Uterus (tissue), 2 donors: Measurements from ENCODE around the gene PDK4.

Source experiments
- POLR2A ChIP-seq, 2 donors: fragments of 450-650 bp; IDR thresholded peaks; one replicate each; pipeline ENCODE4 v1.6.1; 2016; ENCODE audit warnings: antibody characterized with exemption in 2 of 2, mild to moderate bottlenecking in 1 of 2, moderate library complexity in 1 of 2
- TF ChIP-seq, protein P1 (sequence below), 4 experiments: fragments of 200-600 bp in 2 of 4; fragments of 450-650 bp in 2 of 4; sonication (generic) in 2 of 4; IDR thresholded peaks; one replicate each; pipeline ENCODE4 v1.5.1; 2016 to 2019; ENCODE audit warnings: antibody characterized with exemption in 4 of 4, mild to moderate bottlenecking in 2 of 4, moderate library complexity in 1 of 4

DNA sequence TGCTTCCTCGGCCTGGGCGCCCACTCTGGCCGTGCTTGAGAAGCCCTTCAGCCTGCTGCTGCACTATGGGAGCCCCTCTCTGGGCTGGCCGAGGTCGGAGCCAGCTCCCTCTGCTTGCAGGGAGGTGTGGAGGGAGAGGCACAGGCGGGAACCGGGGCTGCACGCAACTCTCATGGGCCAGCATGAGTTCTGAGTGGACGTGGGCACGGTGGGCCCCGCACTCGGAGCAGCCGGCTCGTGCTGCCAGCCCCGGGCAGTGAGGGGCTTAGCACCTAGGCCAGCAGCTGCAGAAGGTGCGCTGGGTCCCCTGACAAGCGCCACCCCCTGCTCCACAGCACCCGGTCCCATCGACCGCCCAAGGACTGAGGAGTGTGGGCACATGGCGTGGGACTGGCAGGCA lies 9.0 kb upstream of the PDK4 start:
- TF ChIP-seq, protein P1, sequence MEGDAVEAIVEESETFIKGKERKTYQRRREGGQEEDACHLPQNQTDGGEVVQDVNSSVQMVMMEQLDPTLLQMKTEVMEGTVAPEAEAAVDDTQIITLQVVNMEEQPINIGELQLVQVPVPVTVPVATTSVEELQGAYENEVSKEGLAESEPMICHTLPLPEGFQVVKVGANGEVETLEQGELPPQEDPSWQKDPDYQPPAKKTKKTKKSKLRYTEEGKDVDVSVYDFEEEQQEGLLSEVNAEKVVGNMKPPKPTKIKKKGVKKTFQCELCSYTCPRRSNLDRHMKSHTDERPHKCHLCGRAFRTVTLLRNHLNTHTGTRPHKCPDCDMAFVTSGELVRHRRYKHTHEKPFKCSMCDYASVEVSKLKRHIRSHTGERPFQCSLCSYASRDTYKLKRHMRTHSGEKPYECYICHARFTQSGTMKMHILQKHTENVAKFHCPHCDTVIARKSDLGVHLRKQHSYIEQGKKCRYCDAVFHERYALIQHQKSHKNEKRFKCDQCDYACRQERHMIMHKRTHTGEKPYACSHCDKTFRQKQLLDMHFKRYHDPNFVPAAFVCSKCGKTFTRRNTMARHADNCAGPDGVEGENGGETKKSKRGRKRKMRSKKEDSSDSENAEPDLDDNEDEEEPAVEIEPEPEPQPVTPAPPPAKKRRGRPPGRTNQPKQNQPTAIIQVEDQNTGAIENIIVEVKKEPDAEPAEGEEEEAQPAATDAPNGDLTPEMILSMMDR (IDR thresholded peaks at IDR 0.05), result no peak
- TF ChIP-seq POLR2A (IDR thresholded peaks at IDR 0.05), result no peak
